ENCODE measurements around the gene THYN1.
"Not testable (repeated sequence)": the region's sequence is repeated elsewhere in the genome, so short reads cannot be mapped to it uniquely, and the experiment has no call there.

The THYN1 gene

DNA sequence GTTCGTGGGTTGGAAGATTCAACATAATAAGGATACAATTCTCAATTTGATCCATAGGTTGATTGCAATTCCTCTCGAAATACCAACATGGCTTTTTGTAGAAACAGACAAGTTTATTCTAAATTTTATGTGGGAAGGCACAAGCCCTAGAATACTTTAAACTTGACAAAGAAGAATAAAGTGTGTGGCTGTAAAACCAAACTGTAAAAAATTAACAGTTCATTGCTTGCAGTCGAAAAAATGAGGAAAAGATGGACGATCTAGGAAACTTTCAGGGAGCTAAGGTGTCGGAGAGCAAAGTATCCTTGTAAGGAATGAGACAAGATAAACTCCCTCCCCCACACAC, 22.0 kb upstream of the THYN1 start:
- DNase-seq (ENCODE audit: low read depth) = no peak

DNA sequence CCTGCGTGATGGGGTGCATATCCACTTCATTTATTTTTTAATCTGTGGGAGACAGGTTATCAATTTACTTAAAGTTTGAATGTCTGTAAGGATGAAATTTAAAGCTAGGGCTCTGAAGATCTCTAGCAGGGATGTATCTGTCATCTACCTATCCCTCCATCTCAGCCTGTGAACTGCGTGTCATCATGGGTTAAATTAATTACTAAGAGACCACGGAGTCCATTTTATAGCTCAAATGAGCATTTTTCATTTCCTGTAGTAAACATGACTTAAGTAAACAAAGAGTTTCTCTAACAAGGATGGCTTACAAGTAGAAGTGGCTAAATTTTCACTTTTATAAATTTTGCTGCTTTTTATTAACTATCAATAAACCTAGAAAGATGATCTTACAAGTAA, 20.2 kb upstream of the THYN1 start:
- no peak for DNase-seq (ENCODE audit: low read depth)

DNA sequence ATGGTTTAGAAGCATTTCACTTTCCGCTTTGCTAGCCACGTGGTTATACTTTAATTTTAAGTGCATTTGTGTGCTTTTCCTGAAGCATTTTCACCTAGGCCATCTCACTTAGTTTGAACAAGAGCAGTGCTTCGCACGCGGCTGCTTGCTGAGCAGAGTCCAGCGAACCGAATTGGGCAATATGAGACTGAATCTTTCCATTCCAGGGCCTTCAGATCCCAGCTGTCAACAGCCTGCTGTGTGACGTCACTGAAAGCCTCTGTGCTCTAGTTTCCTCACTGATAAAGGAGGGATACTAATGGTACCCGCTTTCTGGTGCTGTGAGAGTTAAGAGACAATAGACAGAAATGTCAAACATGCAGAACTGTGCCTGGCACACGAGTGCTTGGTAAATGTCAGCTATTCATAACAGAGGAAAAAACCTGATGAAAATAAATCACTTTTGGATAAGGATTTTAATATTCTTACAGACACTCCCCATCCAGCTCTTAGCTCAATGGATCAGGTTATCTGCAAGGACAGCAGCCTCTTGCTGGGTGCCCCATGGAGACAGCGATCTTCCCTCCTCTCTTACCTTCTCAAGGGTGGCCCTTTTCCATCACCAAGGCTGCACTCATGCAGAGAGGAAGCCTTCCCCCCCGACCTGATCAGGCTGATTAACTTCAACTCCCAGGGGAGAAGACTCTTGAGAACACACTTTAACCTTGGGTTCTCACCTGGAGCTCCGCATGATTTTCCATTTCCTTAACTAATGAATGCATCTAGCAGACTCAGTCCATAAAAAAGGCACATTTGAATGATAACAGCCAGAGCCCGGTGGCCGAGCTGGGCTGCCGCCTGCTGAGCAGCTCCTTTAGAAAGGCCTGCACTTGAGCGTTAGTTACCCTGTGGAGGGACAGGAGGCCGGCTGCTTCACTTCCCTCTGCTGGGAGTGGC, 19.5 kb upstream of the THYN1 start:
- no peak for DNase-seq (ENCODE audit: low read depth)

DNA sequence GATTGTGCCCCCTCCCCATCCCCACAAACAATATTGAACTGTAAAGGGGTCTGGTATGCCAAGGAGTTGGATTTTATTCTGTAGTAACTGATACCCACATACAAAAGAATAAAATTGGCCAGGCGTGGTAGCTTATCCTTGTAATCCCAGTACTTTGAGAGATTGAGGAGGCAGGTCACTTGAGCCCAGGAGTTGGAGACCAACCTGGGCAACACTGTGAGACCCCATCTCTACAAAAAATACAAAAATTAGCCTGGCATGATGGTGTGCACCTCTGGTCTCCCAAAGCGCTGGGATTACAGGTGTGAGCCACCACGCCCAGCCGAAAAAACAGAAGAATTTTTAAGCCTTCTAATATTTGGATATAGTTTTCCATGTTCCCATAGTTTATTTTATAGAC, 18.8 kb upstream of the THYN1 start:
- DNase-seq (ENCODE audit: low read depth) = no peak

DNA sequence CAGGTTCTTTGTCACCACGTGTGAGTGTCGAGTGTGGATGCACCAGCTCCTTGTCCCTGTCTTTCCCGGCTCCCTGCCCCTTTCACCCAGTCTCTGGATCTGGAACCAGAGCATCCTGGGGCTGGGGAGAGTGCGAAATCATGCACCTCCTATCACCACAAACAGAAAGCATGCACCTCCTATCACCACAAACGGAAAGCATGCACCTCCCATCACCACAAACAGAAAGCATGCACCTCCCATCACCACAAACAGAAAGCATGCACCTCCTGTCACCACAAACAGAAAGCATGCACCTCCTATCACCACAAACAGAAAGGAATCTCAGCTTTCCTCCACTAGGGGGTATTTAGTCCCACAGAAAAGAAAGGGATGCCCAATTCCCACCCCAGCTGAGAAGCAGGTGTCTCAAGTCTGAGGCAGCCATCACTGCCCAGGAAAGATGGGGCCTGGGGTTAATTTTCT, 17.1 kb upstream of the THYN1 start:
- no peak for DNase-seq (ENCODE audit: low read depth)

DNA sequence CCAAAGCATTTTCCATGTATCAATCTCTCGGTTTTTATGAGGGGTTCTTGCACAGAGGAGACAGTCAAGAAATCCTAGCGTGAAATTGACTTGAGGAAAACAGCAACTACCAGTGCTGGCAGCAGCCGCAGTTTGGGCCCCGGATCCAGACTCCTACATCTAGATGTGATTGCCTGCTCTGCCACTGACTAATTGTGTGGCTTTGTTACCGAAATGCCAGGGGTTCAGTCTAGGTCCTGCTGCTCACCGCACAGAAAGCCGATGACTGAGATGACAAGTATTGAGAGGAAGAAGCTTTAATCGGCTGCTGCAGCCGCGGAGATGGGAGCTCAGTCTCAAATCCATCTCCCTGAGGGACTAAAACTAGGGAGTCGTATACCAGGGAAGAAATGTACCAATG, 14.8 kb upstream of the THYN1 start:
- DNase-seq (ENCODE audit: low read depth) = no peak

DNA sequence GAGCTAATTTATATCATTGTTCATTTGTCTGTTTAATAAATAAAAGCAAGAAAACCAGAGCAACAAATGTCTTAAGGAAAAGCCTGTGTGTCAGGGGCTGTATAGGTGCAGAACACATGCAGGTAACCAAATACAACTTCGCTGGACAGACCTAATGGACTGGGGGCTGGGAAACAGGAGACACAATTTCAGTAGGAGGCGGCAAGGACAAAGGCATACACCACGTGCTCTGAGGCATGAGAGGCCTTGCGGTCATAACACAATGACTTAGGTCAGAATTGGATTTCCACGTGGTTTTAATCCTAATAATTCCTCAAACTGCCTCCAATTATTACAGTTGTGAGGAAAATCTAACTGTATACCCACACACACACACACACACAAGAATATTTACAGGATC, 14.3 kb upstream of the THYN1 start:
- DNase-seq (ENCODE audit: low read depth) = no peak

DNA sequence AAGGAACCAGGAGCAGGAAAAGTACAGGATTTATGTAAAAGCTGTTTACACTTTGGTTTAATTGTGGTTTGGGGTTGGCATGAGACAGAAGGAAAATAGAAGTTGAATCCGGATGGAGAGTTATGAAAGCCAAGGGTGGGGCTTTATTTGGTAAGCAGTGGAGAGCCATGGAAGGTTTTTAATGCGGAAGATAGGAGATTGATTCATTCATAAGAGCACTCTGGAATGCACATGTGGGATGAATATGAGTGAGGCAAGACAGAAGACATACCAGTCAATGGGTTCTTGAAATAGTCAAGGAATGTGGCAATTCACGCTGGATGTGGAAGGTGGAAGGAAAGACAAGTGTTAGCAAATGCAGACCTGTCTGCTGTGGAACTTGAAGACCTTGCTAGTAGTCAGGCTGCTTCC, 13.7 kb upstream of the THYN1 start:
- no peak for DNase-seq (ENCODE audit: low read depth)

DNA sequence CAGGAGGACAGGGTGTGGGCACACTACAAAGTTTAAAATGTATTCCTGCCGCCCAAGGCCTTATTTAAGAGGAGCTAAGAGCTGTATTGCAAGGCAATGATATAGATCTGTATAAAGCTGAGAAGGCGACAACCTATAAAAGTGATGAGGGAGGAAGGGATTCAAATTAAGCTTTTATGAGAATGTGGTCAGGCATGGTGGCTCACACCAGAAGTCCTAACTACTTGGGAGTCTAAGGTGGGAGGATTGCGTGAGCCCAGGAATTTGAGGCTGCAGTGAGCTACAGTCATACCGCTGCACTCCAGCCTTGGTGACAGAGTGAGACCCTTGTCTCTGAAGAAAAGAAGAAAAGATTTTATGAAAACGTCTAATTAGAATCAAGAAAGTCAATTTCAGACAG, 13.3 kb upstream of the THYN1 start:
- no peak for DNase-seq (ENCODE audit: low read depth)

DNA sequence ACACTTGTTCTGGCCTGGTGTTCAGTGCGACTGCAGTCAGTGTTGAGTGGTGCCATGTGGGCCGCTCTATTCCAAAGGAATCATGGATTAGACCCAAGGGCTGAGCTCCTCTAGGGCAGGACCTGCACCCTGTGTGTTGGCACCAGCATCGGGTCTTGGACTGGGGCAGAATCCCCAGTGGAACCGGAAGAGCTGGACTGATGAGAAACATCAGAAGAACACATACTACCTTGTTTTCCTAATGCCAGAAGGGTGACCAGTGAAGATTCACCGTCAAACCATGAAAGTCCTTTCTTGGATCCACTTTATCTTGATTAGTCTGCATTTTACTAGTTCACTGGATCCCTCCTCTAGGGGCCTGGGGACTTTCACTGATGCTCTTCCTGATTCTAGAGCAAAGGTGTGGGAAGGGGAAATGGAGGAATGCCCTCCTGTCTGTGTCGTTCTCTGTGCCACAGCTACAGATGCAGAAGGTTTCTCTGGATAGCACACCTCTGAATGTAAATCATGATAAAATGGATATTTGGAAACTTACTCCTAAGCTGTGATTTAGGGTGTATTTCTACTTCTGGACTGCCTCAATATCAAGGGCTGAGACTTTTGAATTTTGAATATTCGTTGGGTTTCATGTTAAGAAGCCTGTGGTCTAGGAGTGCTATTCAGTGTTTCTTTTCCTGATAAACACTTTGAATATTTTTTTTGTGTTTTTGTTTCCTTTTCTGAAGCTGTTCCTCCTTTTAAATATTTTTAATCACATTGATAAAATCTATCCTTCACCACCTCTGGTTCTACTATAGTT, 12.0 kb upstream of the THYN1 start:
- no peak for DNase-seq (ENCODE audit: low read depth)

DNA sequence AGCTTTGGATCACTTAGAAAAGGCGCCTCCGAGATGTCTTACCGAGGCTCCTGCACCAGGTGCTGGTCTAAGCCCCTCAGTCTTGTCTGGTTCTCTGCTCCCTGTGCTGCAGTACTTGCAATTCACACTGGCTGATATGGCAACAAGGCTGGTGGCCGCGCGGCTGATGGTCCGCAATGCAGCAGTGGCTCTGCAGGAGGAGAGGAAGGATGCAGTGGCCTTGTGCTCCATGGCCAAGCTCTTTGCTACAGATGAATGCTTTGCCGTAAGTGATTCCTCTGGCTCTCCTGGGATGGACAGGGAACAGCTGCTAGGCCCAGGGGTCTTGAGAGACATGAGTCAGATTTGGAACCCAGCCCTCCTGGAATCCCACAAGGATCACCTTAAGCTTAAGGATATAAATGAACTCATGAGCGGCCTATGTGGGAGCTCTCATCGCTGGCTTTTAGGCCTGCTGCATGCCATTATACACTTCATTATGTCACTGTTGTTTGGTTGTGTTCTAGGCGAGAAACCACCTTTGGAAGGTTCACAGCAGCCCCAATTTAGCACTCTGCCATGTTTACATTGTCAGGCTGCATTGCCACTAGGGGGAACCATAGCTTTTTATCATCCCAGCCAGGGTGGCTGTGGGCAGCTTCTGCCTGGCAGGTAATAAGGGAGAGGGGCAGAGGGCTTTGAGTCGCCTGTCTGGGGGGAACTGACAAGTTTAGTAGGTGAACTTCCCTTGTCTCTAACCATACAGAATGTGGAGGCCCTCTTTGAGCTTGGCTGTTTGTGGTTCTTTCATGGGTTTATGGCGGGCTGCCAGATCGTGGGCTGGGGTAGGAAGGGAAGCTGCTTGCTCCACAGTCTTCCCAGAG, 8.7 kb upstream of the THYN1 start:
- DNase-seq (ENCODE audit: low read depth) = no peak

DNA sequence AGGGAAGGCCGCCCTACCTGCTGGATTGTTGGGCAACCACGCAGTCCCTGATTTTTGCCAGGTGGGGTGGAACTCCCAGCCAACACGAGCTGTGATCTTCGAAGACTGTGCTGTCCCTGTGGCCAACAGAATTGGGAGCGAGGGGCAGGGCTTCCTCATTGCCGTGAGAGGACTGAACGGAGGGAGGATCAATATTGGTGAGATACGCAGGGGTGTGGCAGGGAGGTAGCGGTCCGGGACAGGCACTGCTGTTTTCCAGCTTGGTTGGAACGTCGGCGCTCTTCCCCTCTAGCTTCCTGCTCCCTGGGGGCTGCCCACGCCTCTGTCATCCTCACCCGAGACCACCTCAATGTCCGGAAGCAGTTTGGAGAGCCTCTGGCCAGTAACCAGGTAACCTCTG, 7.8 kb upstream of the THYN1 start:
- no peak for DNase-seq (ENCODE audit: low read depth)

DNA sequence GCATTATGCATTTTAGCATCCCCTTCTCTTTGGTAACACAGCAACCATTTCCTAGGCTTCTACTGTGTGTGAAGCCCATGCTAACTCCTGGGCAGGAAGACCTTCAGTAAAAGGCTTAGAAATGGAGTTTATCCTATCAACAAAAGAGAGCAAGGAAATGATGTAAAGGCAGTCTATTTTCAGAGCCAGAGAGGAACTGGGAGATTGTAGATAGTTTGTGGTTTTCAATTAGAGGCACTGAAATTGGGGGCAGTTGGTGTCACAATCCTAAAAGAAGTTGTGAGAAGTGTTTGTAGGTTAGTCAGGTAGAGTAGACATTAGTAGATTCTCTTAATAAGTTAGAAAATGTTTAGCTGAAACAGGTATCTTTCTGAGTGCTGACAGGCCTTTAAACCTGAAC, 7.4 kb upstream of the THYN1 start:
- DNase-seq (ENCODE audit: low read depth) = no peak

DNA sequence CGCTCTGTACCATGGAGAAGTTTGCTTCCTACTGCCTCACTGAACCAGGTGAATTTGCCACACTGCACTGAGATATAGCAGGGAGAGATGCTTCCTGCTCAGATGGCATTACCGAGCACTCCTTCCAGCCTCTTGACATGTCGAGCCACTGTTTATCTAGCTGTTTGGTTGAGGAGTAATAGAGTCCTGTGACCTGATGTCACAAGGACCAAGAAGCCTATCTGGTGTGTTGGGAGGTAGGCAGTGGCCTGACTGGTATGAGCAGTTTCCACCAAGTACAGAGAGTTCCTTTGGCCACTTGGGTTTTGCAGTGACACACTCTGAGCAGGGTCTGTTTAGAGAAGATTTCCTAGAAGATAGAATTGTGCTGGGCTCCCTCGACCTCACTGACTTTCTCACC, 5.4 kb upstream of the THYN1 start:
- no peak for DNase-seq (ENCODE audit: low read depth)

DNA sequence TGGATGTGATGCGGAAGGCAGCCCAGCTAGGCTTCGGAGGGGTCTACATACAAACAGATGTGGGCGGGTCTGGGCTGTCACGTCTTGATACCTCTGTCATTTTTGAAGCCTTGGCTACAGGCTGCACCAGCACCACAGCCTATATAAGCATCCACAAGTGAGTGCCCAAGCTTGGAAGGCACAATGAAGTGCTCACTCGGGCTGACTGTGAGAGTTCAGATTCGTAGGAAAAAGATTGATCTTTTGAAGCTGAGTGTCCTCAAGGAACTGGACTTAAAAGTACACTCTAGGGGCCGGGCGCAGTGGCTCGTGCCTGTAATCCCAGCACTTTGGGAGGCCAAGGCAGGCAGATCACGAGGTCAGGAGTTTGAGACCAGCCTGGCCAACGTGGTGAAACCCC, 3.9 kb upstream of the THYN1 start:
- no peak for DNase-seq (ENCODE audit: low read depth)

DNA sequence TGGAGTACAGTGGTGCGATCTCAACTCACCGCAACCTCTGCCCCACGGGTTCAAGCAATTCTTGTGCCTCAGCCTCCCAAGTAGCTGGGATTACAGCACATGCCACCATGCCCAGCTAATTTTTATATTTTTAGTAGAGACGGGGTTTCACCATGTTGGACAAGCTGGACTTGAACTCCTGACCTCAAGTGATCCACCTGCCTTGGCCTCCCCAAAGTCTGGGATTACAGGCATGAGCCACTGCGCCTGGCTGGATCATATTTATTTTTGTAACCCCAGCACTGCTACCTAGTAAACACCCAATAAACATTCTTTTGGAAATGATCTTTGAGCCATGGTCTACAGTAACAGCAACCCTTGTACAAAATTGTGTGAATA, 2.0 kb upstream of the THYN1 start:
- DNase-seq (ENCODE audit: low read depth) = not testable (repeated sequence)

DNA sequence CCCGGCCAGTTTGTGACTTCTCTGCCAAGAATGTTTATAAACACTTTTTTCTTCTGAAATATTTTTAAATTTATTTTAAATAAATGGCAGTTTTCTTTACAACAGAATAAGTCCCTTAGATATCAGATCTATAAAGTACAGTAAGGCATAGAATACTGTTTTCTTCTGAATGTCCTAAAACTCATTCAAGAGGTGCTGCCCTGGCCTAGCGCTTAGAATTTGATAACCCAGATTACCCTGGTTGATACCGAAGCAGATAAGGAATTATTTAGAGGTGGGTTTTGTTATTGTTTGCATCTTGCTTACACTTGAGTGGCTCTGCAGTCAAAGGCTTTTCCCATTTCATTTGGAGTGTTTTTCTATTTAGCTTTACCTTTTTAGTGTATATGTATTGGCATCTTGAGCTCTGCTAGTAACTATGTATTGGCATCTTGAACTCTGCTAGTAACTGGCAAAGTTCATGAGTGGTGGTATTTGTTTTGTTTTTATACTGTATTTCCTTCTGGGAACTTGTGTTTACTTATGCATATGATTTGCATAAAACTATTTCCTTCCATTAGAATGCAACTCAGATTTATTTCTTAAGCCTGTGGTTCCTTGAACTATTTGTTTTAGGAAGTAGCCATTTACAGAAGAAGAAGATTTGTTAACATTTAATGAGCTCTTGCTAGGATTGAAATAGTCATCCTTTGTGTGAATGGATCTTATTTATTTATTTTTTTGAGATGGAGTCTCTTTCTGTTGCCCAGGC, 1.5 kb upstream of the THYN1 start:
- DNase-seq (ENCODE audit: low read depth) = no peak

DNA sequence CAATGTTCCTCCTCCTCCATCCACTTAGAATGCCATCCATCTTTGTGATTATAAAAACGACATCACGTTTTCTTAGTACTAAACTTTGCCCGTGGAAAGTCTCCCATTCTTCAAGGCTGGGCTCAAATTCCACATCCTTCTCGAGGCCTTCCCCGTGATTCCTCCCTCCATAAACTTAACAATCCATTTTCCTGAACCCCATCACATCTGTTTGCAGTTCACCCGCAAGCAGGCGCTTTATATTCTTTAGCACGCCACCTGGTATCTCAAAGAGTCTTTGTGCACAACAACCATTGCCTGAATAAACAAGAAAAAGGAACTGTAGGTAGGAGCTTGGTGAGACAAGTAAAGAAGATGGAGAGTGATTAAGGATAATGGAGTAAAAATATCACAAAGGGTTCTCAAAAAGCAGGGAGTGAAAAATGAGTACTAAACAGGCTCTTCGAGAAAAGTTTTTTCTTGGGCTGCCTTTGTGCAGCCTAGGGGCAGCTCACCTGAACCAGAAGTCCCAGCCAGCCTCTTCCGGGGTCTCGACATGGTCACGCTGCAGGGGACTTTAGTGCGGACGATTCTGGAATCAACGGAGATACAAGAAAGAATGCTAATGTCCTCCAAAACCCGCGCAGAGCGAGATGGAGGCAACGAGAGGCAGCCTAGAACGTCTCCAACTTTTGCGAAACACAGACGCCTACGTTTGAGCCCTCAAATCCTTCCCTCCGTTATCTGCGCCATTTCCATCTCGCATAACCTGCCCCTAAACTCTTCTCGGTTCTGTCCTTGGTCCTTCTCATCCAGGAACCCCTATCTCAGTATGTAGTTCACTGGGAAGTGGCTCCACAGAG, 585 bp downstream of the THYN1 start:
- no peak for DNase-seq (ENCODE audit: low read depth)

DNA sequence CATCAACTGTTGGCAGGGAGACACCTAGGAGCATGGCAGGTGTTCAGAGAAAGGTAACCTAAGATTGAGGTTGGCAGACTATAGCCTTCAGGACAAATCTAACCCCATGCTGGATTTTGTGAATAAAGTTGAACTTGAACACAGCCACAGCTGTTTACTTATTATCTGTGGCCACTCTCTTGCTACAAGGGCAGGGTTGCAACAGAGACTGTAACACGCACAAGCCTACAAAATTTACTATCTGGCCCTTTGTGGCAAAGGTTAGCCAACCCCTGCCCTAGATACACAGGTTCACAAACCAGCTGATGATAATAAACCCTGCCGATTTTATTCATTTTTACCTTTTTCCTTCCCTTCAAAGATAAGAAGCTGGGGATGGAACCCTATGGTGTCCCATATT, 2.5 kb downstream of the THYN1 start:
- no peak for DNase-seq (ENCODE audit: low read depth)

DNA sequence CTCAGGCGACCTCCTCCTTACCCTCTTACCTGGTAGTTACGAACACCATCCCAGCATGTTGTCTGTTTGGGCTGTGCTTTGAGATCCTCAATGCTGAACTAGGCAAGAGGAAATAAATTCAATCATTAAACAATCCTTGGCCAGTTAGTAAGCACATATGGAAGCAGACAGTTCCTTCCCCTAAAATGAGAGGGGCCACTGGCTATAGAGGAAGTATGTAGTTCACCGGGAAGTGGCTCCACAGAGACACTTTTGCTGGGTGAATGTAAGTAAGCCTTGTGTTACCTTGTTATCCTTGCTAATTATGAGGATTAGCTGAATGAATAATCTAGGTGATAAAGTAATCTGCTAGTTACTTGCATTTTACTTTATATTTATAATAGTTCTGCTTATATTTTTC, 2.9 kb downstream of the THYN1 start:
- DNase-seq (ENCODE audit: low read depth) = no peak

Measured in stimulated activated CD4-positive, alpha-beta T cell treated with anti-CD3 and anti-CD28 coated beads, Interleukin-2, amount 100 ng/mL, for 4 hours (primary cell).